Activated CD8-positive, alpha-beta T cell treated with anti-CD3 and anti-CD28 coated beads for 36 hours (primary cell): ENCODE results near the gene LAGE3. TPM values are rescaled to one million over a fixed set of nuclear protein-coding genes. Genes with fewer than 3 reads are reported as not detected.
A peak's percentile ranks its signal among the peaks of the same experiment; 100 is the strongest.

ENCODE experiments used
- ATAC-seq: fragments of 200-7000 bp; cut with Tn5 transposase; one replicate; pipeline ENCODE4 v1.10.0; 2021; ENCODE audit warnings: mild to moderate bottlenecking, moderate library complexity
- CTCF ChIA-PET: fragments of 350-600 bp; sonication (Branson Sonifier 250); formaldehyde crosslinking; loops from one replicate; lab custom pipeline; 2021; ENCODE audit warnings: antibody characterized with exemption; lab: Charles Lee
- POLR2A ChIA-PET: fragments of 350-600 bp; sonication (Branson Sonifier 250); formaldehyde crosslinking; loops from one replicate; lab custom pipeline; 2021; ENCODE audit warnings: antibody characterized with exemption; lab: Charles Lee
- DNase-seq: peaks from one replicate; pipeline ENCODE4 v3.0.0-alpha.2; 2020
- H3K27ac Mint-ChIP-seq: one replicate; pipeline ENCODE4 v1.8.0; 2021; ENCODE audit warnings: mild to moderate bottlenecking, mixed read lengths
- H3K27me3 Mint-ChIP-seq: one replicate; pipeline ENCODE4 v1.8.0; 2021; ENCODE audit warnings: mixed read lengths
- H3K36me3 Mint-ChIP-seq: one replicate; pipeline ENCODE4 v1.8.0; 2021; ENCODE audit warnings: low read depth, mixed read lengths
- H3K4me1 Mint-ChIP-seq: one replicate; pipeline ENCODE4 v1.8.0; 2021; ENCODE audit warnings: low read depth, mixed read lengths
- H3K4me3 Mint-ChIP-seq: one replicate; pipeline ENCODE4 v1.8.0; 2021; ENCODE audit warnings: mild to moderate bottlenecking, moderate library complexity, mixed read lengths
- H3K9me3 Mint-ChIP-seq: one replicate; pipeline ENCODE4 v1.8.0; 2021; ENCODE audit warnings: mixed read lengths
- CTCF ChIP-seq: fragments of 200-600 bp; IDR thresholded peaks from one replicate; pipeline ENCODE4 v1.8.0; 2022; ENCODE audit warnings: antibody characterized with exemption, mild to moderate bottlenecking
- intact Hi-C: fragments of 100-400 bp; cut with micrococcal nuclease; formaldehyde crosslinking; loops from one replicate; pipeline ENCODE4 v1.10.0; 2022
- total RNA-seq, 2 experiments: library from RNA; stranded (reverse); gene quantifications; one replicate each; pipeline ENCODE4 v1.2.3, GENCODE V29; 2021

The LAGE3 gene
- total RNA-seq, 2 experiments from 2014 or later = 49.8 to 50.1 TPM

GRCh38 chrX:154486052-154486395 lies 6.9 kb upstream of the LAGE3 start:
- DNase-seq (peak; percentile 39), ATAC-seq (no peak)
- Mint-ChIP-seq H3K4me3 (peak overlapping the region; percentile 71), H3K9me3 (no peaks in the 10 kb centered on the region), H3K27me3 (no peaks in the 10 kb centered on the region), H3K27ac (no peak overlapping the region), H3K36me3 (peaks cover 18% of the 10 kb centered on the region), H3K4me1 (peaks cover 25% of the 10 kb centered on the region)
- intact Hi-C loops = no loop called here
- CTCF ChIA-PET = no interaction called here
- POLR2A ChIA-PET = interaction anchor here (0.9 to 1.6 kb wide), 10 partner anchors 8 to 85 kb away, joined by 3 to 5 read pairs (median 3); no protein-coding TSS in a partner anchor
- TF ChIP-seq CTCF = no peak

- H3K27me3 Mint-ChIP-seq = no peaks in the 10 kb centered on the region
- H3K9me3 Mint-ChIP-seq = no peaks in the 10 kb centered on the region
These were observed 6.3 kb upstream of the LAGE3 start for GRCh38 chrX:154485150-154486051.

GRCh38 chrX:154484255-154485149 lies 5.4 kb upstream of the LAGE3 start:
- CTCF ChIA-PET = no interaction called here
- peaks cover 18% of the 10 kb centered on the region for H3K36me3 Mint-ChIP-seq
- ATAC-seq (no peak), DNase-seq (peak; percentile 17)
- intact Hi-C loops = no loop called here
- POLR2A ChIA-PET = interaction anchor here (0.6 to 1.2 kb wide), 3 partner anchors 9 to 582 kb away, joined by 3 read pairs; no protein-coding TSS in a partner anchor
- H3K9me3 Mint-ChIP-seq = no peaks in the 10 kb centered on the region
- H3K4me1 Mint-ChIP-seq = peaks cover 23% of the 10 kb centered on the region
- H3K4me3 Mint-ChIP-seq = peak overlapping the region; percentile 71
- peak overlapping the region; percentile 46 for H3K27ac Mint-ChIP-seq
- TF ChIP-seq CTCF = no peak
- H3K27me3 Mint-ChIP-seq = no peaks in the 10 kb centered on the region

More at GRCh38 chrX:154485150-154486051, 6.3 kb upstream of the LAGE3 start:
- no peak for DNase-seq
- peak overlapping the region; percentile 71 for H3K4me3 Mint-ChIP-seq
- intact Hi-C loops = no loop called here
- H3K4me1 Mint-ChIP-seq = peaks cover 25% of the 10 kb centered on the region
- ChIA-PET POLR2A (interaction anchor here (0.5 to 1.6 kb wide), 10 partner anchors 9 to 534 kb away, joined by 3 to 5 read pairs (median 3); no protein-coding TSS in a partner anchor), CTCF (no interaction called here)
- TF ChIP-seq CTCF = no peak
- peaks cover 18% of the 10 kb centered on the region for H3K36me3 Mint-ChIP-seq
- no peak for ATAC-seq
- peak overlapping the region; percentile 72 for H3K27ac Mint-ChIP-seq

GRCh38 chrX:154483325-154483724 lies 4.2 kb upstream of the LAGE3 start:
- H3K36me3 Mint-ChIP-seq = peaks cover 18% of the 10 kb centered on the region
- no peak for DNase-seq
- intact Hi-C loops = no loop called here
- peak overlapping the region; percentile 38 for H3K27ac Mint-ChIP-seq
- H3K4me3 Mint-ChIP-seq = peak overlapping the region; percentile 7
- ATAC-seq = no peak
- ChIA-PET POLR2A (no interaction called here), CTCF (no interaction called here)
- no peaks in the 10 kb centered on the region for H3K27me3 Mint-ChIP-seq
- no peaks in the 10 kb centered on the region for H3K9me3 Mint-ChIP-seq
- peaks cover 16% of the 10 kb centered on the region for H3K4me1 Mint-ChIP-seq
- TF ChIP-seq CTCF = no peak
